HG03108 (cell line): ENCODE measurements around the gene RASAL3.
A peak's percentile ranks its signal among the peaks of the same experiment; 100 is the strongest.
"Not testable (repeated sequence)": the region's sequence is repeated elsewhere in the genome, so short reads cannot be mapped to it uniquely, and the experiment has no call there.

Experiments
- ATAC-seq: cut with Tn5 transposase; IDR thresholded peaks from one replicate; pipeline ENCODE4 v1.9.1; 2021; ENCODE audit warnings: moderate library complexity; ENCODE audit not compliant: unreplicated experiment

The RASAL3 gene

DNA sequence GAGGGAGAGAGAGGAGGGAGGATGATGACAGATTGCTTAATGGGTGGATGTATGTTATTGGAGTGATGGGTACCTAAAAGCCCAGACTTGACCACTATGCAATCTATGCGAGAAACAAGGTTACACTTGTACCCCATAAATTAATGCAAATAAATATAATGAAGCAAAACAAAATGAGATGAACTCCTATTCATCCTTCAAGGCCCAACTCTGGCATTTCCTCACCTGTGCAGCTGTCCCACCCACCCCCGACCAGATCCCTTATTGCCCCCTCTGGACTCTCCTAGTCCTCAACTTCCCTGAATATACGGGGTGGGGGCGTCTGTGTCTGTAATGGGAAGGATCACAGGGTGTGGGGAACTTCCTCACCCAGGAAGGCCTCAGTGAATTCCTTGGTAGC is 10.8 kb upstream of the RASAL3 start:
- no peak for ATAC-seq

DNA sequence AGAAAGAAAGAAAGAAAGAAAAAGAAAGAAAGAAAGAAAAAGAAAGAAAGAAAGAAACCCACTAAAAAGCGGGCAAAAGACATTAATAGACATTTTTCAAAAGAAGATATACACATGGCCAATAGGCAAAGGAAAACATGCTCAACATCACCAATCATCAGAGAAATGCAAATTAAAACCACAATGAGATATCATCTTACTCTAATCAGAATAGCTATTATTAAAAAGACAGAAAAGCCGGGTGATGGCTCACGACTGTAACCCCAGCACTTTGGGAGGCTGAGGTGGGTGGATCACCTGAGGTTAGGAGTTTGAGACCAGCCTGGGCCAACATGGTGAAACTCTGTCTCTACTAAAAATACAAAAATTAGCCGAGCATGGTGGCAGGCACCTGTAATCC is 9.5 kb upstream of the RASAL3 start:
- ATAC-seq = not testable (repeated sequence)

DNA sequence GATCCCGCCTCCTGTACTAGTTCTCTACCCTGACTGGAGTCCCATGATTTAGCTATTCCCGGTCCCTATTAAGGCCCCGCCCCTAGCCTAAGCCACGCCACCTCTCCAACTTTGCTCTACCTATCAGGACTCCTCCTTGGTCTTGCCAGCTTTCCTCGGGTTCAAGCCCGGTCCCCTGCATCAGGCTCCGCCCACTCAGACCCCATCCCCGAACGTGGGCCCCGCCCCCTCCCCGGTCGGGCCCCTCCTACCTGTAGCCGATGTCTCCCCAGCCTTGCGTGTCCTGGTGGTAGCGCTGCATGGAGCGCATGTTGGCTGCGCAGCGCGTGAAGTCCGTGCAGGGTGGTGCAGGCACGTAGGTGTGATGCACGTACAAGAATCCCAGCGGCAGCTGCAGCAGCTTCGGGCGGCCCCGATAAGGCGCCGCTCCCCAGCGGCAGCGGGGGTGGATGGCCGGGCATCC is 7.3 kb upstream of the RASAL3 start:
- no peak for ATAC-seq

DNA sequence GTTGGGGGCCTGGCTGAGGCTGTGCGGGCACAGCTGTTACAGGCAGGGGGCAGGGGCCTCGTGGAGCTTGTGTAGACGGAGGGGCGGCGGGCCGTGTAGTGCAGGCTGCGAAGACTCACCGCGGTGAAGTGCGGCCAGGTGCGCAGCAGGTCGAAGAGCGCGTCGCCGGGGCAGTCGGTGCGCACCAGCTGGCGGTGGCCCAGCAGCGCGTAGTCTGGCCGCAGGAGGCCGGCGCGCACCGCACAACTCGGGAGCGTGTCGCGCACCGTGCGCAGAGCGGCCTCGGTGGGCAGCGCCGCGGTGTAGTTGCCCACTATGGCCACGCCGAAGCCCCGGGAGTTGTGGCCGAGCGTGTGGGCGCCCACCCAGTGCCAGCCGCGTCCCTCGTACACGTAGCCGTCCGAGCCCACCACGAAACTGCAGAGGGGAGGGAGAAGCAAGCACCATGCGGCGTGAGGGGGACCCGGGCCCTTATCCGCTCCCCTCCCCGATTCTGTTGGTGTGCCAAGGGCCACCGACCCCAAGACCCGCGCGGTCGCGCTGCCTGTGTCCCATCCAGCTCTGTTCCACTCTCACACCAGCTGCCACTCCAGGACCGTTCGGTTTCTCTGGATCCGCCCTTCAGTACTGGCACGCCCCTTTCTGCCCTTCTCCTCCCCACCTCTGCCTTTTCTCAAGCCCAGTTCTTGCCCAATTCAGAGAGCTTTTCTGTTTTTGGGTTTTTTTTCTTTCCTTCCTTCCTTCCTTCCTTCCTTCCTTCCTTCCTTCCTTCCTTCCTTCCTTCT is 5.4 kb upstream of the RASAL3 start:
- no peak for ATAC-seq

DNA sequence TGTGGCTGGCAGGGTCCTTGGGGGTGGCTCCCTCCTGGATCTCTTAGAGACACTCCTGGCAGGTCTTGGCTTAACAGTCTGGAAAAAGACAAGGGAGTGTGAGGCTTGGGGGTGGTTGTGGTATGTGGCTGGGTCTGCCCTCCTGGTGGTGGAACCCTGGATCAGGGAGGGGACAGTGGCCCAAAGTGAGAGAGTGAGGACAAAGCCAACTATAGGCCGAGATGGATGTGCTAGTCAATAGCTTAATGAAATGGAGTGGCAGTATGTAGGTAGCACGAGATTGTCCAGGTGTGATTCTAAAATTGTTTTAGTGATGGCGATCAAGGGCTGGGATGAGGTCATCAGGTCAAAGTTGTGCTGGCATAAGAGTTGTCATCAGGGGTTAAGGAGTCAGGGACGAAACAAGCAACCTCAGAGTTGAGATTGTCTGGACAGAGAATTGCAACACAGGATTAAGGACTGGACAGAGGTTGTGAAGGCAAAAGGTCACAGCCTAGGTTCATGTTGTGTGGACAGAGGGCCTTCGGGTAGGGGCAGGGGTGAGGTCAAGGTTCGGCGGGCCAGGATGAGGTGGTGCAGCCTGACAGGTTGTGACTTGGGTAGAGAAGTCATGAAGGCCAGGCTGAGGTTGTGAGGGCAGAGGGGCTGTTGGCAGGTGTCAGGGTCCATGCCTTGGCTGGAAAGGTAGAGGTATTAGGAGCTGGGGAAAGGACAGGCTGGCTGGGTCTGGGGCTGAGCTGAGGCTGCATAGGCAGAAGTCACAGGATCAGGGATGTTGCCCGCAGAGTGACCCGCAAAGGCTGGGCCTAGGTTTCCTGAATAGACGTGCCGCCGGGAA is 4.5 kb upstream of the RASAL3 start:
- no peak for ATAC-seq

DNA sequence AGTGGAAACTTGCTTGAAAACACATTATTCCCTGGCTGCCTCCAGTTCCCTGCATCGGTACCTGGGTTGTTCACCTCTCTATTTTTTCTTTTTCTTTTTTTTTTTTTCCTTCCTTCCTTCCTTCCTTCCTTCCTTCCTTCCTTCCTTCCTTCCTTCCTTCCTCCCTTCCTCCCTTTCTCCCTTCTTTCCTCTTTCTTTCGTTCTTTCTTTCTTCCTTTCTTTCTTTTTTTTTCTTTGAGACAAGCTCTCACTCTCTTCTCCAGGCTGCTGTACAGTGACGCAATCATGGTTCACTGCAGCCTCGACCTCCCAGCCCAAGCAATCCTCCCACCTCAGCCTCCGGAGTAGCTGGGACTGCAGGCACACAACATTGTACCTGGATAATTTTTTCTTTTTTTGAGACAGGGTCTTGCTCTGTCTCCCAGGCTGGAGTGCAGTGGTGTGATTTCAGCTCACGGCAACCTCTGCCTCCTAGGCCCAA is 3.4 kb upstream of the RASAL3 start:
- ATAC-seq = no peak

DNA sequence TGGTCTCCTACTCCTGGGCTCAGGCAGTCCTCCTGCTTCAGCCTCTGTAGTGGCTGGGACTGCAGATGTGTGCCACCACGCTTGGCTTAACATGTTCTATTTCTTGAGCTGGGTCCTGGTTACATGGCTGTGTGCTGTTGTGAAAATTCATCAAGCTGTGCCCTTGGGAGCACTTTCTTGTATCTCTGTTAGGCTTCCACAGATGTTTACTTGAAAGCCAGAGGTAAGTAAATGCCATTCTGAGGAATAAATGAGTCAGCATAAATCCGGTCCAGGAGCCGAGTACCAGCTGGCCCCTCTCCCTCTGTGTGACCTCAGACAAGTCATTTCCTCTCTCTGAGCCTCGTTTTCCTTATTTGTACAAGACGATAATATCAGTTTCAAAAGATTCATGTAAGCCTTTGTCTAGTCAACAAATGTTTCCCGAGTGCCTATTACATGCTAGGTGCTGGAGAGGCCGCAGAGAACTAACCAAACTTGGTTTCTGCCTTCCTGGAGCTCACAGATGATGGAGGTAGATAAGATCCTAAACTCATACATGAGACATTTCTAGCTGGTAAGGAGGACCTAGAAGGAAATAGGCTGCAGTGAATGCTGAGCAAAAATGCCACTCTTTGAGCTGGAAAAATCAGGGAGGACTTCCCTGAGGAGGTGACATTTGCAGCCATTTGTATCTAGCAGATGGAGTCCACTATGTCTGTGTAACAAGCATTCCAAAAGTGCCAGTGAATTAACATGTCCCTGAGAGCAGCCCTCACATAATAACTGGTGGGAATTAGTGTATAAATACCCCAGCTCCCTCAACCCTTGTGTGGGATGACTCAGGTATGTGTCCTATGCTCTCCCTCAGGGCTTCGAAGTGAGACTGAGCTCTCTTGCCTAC is 2.7 kb upstream of the RASAL3 start:
- peak; percentile 63 for ATAC-seq

DNA sequence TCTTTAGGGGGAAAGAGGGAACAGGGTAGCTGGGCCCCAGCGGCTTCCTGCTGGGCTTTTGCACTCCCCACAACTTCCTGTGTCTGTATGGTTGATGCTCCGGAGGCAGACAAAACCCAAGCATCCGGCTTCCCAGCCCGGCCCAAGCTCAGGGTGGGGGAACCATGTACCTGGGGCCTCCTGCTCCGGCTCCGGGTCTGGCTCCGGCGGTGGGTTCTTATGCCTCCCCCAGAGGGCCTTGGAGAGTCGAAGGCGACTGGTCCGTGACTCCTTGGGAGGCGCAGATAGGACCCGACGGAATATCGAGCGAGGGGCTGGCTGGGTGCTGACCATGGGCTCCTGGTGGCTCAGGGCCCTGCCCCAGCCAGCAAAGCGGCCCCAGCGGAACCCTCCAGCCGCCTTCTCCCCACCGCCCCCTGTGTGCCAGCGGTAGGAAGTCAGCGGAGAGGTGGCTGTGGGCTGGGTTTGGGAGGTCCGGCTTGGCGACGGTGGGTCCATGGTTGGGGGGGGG is 428 bp downstream of the RASAL3 start:
- ATAC-seq = peak; percentile 37

DNA sequence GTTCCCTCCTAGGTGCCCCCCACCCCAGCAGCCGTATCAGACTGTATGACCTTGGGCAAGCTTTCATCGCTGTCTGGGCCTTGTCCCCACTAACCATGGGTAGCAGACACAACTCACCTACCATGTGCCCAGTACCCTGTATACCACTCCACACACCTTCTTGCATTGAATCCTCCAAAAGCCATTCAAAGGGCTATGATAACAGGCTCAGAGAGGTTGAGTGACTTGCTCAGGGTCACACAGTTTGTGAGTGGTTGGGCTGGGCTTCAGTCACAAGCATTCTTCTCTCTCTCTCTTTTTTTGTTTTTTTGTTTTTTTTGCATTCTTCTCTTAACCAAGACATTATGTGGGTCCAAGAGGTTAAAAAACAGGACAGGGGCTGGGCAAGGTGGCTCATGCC is 2.6 kb downstream of the RASAL3 start:
- no peak for ATAC-seq

DNA sequence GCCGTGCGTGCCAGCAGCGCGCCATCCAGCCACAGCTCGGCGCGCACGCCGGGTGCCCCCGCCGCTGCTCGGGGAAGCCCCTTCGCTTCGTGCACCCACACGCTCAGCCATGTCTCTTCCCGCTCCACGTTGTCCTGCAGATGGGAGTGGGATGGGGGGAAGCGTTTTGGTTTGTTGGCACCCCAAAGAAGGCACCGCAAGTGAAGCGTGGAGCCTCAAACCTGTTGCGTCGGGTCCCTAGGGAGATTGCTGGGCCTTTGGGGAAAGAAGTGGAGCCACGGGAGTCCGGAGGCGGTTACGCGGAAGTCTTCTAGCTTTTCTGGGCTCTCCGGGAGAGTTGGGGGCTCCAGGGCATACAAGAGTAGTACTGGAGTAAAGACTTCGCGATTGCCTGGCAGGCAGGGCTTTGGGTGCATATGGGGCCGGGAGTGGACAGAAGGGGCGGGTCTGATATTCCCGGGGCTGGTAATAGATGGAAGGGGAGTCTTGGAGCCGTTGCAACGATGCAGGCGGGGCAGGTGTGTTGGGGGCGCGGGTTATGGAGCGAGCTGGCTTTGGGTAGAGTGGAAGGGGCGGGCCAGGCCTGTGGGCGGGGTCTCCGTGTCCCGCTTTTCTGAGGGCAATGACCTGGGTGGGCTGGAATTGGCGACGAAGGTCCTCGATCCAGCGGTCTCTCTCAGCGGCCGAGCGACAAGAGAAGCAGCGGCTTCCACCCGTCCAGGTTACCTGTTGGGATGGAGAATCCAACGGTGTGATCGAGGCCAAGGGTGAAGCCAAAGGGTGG is 6.5 kb downstream of the RASAL3 start:
- no peak for ATAC-seq

DNA sequence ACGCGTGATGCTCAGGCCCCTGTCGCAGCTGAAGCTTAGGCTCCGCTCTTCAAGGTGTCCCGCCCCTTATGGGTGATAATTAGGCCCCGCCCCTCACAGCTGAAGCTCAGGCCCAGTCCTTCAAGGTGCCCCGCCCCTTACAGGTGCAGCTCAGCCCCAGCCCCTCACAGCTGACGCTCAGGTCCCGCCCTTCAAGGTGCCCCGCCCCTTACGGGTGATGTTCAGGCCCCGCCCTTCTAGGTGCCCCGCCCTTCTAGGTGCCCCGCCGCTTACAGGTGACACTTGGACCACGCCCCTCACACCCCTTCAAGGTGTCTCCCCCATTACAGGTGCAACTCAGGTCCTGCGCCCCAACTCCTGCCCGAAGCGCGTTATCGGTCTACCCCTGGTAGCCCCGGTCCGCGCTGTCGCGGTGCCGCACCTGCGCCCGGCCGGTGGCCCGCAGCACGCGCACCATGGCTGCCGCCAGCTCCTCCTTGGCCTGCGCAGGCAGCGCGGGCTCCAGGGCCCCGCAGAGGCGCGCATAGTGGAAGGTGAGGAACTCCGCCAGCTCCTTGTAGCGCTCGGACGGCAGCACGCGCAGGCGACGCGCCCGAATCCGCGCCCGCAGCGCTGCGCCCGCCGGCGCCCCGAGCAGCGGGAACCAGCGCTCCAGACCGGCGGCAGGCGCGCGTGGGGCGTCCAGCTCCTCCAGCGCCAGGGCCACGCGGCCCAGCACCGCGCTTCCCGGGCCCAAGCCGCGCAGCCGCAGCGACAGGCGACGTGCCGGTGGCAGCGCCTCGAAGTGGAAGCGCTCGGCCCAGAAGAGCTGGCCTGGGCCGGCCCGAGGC is 7.3 kb downstream of the RASAL3 start:
- ATAC-seq = no peak

DNA sequence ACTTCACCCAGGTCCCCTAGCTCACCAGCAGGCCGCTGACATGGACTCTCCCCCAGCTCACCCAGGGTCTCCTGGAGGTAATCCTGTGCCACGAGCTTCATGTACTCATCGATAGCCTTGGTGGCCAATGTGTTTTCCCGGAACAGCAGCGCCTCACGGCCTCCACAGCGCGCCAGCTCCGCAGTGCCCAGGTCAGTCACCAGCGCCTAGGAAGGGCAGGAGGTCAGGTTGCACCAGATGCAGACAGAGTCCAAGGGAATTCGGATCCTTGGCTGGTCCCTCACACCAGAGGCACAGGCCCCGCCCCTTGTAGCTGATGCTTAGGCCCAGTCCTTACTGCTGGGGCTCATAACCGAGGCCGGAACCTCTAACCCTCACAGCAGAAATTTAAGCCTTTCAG is 7.9 kb downstream of the RASAL3 start:
- ATAC-seq = no peak

DNA sequence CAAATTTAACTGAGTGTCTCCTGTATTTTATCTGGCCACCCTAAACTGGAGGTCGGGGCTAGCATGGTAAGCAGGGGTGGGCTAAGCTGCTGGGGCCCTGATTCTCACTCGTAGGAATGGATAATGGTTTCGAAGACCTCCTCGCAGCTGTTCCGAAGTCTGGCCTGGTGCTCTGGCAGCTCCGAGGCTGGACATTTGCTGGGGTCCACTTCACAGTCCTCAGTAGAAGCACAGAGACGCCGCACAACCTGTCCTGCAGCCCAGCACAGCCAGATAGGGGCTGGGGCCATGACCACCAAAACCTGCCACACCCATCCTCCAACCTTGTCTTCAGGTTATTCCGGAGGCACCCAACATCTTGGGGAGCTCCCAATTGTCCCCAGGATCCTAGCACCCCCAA is 8.3 kb downstream of the RASAL3 start:
- ATAC-seq = no peak

DNA sequence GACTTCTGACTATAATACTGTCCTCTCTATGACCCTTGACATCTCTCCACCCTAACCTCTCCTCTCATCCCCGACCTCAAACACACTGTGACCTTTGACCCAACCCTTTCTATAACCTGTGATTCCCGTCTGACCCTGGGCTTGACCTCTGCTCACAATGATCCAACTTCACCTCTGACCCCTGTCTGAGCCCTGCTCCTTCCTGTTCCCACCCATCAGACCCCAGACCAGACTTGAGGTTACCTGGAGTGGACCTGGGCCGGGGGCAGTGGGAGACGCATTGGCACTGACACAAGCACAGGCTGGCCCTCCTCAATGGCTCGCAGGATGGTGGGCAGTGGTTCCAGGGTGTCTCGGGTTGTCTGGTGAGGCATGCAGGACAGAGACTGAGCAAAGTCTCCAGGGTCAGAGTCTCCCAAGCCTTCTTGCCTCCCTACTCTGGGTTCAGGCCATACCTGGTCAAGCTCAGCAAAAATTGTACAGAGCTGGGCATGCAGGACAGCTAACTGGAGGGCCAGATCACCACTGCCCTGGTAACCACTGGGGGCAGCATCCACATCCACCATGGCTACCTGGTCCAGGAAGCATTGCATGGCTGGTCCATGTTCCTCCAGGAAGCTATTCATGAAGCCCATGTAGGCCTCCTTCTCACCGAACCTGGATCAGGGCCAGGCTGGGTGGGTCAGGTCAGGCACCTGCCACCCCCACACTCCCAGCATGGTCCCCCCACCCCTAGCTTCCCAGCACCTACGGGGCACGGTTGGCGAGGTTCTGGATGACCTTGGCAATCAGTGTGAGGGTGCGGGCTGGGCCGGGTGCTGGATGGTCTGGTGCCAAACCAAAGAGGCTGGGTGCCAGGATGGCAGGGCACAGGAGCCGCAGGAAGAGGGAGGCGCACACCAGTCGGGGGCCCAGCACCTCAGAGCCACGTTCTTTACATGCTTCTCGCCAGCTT is 10.2 kb downstream of the RASAL3 start:
- no peak for ATAC-seq

DNA sequence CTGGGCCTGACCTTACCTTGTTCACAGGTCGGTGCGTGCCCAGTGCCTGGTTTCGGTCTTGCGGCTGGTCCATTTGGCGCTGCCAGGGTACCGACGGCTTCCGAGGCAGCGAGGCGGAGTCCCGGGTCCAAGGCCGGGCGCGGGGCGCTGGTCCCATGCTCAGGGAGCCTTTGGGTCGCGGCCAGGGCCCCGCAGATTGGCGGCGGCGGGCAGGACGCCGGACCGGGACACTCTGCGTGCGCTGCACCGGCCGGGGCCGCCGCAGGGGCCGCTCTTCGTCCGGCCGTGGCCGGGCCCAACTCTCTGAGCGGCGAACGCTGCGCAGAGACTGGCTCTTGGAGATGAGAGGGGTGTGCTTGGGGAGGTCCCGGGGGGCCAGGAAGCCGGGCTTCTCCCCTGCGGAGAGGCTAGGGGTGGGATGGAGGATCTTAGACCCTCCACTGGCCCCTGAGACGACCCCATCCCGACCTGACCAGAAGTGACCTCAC is 11.2 kb downstream of the RASAL3 start:
- no peak for ATAC-seq

DNA sequence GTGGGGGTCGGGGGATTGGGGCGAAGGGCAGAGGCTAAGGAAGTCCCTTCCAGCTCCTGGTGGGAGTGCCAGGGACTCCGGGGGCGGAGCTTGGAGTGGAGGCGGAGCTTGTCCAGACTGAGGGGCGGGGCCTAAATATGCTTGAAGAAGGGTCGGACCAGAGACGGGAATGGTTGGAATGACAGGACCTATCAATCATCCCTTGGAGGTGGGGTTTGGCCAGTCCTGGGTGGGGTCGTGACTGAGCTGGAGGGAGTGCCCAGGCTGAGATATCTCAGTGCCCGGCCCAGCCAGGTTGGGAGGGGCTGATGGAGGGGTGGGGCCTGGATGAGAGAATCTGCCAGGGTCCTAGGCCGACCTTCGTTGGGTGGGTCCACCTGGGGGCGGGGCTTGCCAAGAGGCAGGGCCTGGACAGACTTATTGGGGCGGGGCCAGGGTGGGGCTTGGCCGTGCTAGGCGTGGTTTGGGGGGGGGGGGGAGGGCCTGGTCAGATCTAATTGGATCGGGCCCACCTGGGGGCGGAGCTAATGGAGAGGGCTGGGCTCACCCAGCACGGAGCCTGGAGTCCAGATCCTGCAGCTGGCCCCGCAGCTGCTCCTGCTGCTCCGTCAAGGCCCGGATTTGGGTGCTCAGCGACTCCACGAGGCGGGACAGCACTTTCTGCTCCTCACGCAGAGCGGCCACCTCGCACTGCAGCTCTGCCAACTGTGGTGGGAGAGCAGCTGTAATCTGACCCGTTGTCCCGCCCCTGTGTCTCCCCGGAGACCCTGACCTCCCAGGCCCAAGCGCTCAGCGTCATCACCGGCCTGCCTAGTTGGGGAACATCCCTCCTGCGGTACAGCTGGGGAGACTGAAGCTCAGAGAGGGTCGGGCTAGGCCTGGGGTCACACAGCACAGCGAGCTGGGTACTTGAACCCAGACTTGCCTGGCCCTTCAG is 12.0 kb downstream of the RASAL3 start:
- ATAC-seq = no peak

DNA sequence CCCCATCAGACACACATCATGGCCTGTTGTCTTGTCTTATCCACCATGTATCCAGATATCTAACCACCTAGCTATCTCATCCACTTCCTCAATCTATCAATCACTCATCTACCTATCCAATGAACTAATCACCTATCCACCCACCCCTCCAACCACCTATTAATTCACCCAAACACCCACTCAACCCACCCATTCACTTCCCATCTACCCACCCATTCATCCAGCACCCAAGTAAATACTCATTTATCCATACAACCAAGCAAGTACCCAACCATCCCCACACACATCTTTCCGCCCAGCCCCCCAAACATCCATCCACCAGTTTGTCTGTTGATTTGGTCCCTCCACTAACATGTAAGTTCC is 13.8 kb downstream of the RASAL3 start:
- no peak for ATAC-seq
